Stimulated activated CD4-positive, alpha-beta T cell treated with anti-CD3 and anti-CD28 coated beads, TNF-alpha, amount 100 ng/mL, for 48 hours (primary cell): ENCODE results near the gene TSPAN16.
"Not testable (repeated sequence)": the region's sequence is repeated elsewhere in the genome, so short reads cannot be mapped to it uniquely, and the experiment has no call there.

Experiments
- DNase-seq, 3 donors: peaks; one replicate each; pipeline ENCODE4 v3.0.0-alpha.2; 2020; ENCODE audit warnings: low read depth in 3 of 3

TSPAN16 gene

DNA sequence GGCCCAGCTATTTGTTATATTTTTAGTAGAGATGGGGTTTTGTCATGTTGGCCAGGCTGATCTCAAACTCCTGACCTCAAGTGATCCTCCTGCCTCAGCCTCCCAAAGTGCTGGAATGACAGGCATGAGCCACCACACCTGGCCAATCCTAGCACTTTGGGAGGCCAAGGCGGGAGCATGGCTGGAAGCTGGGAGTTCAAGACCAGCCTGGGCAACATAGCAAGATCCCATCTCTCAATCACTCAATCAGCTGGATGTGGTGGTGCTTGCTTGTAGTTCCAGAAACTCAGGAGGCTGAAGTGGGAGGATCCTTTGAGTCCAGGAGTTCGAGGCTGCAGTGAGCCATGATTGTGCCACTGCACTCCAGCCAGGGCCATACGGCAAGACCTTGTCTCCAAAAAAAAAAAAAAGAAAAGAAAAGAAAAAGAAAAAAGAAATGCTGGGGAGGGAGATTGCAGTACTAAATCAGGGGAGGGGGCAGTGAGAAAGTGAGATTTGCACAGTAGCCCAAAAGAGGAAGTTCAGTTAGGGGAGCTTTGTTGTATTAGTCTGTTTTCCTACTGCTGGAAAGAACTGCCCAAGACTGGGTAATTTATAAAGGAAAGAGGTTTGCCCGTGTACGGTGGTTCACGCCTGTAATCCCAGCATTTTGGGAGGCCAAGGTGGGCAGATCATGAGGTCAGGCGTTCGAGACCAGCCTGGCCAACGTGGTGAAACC is 24.5 kb downstream of the TSPAN16 start:
- not testable (repeated sequence) for DNase-seq

DNA sequence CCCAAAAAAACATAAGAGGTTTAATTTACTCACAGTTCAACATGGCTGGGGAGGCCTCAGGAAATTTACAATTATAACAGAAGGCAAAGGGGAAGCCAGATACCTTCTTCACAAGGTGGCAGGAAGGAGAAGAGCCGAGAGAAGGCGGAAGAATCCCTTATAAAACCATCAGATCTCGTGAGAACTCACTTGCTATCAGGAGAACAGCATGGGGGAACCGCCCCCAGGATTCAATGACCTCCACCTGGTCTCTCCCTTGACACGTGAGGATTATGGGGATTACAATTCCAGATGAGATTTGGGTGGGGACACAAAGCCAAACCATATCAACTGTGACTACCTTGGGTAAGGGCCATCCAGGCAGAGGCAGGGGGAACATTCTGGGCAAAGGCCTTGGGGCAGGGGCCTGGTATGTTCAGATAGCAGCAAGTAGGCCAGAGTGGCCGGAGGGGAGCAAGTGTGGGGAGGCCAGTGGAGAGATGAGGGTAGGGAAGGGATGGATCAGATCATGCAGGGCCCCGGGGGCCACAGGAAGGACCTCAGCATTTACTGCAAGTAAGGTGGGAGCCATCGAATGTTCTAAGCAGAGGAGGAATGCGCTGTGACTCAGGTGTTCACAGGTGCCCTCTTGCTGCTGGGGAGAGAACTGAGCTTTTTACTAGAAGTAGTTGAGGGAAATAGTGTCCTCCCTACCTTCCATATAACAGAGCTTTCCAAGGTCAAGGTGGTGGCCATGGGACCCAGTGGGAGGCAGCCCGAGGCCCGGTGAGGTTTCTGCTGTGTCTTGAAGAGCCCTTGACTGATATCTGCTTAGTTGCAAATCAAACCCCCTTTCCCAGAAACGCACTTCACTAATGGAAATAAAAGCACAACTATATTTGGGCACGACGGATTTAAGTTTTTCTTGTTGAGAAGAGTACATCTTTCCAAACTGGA is 25.5 kb downstream of the TSPAN16 start:
- no peak for DNase-seq

DNA sequence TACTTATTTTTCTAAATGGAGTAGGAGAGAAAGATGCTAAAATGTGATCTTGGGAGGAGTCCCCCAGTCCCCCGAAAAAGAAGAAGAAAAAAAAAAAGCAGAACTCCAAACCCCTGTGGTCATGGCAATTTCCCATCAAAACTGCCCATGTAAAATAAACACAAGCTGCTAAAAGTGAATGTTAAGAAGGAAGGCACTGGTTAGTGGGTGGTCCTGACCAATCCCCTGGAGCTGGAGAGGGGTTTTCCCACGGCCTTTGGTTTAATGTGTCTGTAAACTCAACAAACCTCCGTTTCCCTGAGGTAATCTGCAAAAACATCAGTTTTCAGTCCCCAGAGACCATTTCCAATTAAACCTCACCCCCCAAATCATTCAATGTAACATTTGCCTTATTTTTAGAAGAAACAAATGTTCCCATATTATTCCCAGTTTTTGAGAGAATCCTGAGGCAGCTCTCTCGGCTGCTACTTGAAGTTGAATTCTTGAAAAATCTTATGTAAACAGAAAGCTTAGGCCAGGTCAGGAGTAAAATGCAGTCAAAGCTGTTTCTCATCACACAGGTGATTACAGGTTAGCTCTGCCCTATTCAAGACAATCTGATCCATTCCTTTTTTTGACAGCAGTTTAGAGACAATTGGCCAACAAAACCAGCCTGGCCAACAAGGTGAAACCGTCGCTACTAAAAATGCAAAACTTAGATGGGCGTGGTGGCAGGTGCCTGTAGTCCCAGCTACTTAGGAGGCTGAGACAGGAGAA is 26.5 kb downstream of the TSPAN16 start:
- no peak for DNase-seq

DNA sequence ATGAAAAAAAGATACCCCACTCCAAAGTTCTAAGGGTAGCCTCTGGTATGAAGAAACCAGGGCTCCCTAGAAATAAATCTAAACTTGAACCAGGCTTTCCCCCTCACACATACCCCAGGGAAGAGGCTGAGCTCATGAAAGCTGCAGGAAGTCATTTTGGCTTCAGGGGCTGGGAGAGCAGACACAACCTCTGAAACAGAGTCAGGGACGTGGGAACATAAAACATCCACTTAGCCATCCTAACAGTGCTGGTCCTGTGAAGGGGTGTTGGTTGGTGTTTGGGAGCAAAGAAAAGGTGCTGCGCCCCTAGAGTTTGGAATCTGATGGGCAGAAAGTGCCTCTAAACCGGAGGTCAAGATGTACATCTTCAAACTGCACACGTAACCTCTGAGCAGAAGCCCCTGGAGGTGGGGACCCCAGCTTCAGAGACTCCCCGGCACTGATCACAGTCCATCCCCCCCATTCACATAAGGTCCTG is 27.7 kb downstream of the TSPAN16 start:
- no peak for DNase-seq

DNA sequence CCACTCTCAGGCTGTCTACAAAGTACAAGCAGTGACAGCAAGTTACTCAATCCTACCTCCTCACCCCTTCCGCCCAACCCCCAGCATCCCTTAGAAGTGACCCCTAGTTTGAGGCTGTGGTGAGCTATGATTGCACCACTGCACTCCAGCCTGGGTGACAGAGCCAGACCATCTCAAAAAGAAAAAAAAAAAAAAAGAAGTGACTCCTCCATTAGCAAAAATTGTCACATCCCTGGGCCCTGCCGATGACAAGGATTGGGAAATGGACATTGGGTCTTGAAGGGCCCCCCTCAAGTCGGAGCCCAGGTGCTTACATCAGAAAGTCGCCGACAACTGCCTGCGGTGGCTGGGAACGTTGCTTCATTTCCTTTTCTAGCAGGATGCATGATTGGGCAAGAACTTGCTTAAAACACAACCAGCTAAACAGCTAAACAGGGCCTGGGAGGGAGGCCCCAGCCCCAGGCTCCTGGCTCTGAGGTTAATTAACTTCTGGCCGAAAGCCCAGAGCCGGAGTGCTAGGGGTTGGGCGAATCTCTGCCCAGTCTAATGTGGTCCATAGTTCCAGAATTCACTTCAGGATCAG is 28.2 kb downstream of the TSPAN16 start:
- DNase-seq: peak in 1 of 3 donors; percentile 14

DNA sequence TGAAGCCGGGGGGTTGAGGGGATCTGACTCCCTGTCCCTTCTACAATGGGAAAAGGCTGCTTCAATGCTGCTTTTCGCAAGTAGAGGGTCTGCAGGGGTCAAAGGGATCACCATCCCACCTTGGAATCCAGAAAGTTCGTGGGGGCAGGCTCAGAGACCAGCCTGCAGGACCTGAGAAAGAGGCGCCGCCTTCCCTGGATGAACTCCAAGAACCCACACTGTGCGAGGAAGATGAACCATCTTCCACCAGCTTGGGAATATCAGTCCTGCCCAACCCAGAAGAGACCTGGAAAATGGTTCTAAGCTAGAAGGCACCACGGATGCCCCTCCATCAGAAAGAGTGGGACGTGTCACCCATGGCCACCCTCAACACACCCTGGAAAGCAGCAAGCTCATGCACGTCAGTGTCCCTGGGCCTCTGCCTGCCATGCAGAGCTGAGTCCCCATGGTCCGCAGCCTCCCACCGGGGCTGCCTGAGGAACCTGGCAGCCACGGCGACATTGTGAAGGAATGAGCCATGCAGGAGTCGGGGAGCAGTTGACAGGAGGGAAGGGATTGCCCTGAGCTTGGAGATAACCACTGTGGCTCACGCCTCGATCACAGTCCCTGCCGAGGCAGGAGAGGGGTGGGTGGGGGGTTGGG is 28.9 kb downstream of the TSPAN16 start:
- no peak for DNase-seq

DNA sequence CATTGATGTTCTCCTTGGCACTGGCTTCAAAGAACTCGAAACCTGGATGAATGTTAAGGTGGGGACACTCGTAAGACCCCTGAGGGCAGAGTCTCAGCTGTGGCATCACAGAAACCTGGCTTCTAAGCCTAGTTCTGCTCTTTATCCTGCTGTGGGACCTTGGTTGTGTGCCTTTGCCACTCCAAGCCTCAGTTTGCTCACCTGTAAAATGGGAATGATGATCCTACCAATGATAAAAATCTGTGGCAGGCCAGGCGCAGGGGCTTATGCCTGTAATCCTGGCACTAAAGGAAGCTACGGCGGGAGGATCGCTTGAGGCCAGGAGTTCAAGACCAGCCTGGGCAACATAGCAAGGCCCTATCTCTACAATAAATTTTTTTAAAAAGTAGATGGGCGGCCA is 29.6 kb downstream of the TSPAN16 start:
- DNase-seq: no peak

DNA sequence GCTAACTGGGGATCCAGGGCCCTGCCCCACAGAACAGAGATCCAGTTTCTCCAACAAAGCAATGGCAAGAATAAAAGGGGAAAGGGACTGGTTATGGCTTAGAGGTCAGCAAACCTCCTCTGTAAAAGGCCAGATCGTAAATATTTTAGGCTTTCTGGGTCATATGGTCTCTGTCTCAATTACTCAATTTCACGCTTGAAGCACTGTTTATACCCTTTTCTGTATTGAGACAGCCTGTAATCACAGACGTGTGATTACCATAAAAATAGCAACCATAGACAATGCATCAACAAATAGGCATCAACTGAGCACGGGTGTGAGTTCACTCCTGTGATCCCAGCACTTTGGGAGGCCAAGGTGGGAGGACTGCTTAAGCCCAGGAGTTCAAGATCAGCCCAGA is 34.2 kb downstream of the TSPAN16 start:
- no peak for DNase-seq

DNA sequence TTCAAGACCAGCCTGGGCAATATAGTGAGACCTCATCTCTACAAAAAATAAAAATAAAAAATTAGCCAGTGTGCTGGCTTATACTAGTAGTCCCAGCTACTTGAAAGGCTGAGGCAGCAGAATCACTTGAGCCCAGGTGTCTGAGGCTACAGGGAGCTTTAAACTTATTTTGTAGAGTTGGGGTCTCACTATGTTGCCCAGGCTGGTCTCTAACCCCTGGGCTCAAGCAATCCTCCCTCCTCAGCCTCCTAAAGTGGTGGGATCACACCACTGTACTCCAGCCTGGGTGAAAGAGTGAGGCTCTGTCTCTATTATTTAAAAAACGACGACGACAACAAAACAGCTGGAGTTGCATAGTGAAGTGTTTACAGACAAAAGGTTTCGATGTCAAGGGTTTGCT is 35.5 kb downstream of the TSPAN16 start:
- no peak for DNase-seq

DNA sequence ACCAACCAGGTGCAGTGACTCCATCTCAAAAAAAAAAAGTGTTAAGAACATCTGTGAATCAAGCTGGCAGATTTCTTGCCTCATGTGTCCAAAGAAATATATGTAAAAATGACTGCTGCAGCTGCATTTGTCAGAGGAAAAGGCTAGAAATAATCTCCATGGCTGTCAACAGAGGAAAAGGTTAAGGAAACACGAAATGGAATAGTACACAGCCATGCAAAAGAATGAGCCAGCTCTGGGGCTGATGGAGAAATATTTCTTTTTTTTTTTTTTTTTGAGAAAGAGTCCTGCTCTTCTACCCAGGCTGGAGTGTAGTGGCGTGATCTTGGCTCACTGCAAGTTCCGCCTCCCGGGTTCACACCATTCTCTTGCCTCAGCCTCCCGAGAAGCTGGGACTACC is 36.9 kb downstream of the TSPAN16 start:
- DNase-seq: no peak

DNA sequence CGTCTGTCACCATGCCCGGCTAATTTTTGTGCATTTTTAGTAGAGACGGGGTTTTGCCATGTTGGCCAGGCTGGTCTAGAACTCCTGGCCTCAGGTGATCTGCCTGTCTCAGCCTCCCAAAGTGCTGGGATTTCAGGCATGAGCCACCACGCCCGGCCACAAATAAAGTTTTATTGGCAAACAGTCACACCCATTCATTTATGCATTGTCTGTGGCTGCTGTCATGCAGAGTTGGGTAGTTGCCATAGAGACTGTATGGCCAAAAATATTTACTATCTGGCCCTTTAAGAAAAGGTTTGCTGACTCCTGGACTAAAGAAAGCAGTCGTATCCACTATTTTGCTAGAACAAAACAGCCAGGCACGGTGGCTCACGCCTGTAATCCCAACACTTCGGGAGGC is 37.9 kb downstream of the TSPAN16 start:
- DNase-seq: not testable (repeated sequence)

DNA sequence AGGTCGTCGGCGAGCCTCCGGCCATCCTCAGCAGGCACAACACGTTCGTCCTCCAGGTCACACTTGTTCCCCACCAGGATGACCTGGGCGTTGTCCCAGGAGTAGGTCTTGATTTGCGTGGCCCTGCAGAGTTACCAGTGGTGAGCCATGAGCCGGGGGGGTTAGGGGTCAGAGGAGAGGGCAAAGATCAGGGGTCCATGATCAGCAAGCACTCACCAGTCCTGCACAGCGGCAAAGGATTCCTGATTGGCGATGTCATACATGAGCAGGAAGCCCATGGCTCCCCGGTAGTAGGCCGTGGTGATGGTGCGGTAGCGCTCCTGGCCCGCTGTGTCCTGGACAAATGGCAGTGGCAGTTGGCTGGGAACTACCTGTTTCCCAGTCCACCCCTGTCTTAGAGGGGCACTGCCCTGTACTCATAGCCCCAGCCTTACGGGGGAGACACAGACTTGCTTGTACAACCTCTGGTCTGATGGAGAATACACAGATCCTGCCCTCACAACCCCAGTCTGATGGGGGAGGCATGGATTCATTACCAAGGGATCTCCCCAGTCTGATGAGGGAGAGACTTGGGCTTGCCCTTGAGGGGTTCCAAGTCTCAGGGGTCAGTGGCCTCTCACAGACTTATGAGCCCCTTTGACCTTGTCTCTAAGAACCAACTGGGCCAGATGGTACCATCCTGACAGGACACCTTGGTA is 39.6 kb downstream of the TSPAN16 start:
- DNase-seq: no peak

DNA sequence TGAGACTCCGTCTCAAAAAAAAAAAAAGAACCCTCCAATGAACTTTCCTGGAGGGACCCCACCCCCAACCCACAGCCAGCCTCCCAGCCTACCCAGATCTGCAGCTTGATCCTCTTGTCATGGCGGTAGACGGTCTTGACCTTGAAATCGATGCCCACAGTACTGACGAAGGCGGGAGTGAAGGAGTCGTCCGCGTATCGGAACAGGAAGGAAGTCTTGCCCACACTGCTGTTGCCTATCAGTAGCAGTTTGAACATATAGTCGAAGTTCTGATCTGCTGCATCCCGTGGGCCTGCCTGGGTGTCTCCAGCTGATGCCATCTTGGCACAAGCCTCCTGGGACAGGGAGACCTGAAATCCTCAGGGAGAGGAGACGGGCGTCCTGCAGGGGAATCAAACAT is 41.1 kb downstream of the TSPAN16 start:
- no peak for DNase-seq

DNA sequence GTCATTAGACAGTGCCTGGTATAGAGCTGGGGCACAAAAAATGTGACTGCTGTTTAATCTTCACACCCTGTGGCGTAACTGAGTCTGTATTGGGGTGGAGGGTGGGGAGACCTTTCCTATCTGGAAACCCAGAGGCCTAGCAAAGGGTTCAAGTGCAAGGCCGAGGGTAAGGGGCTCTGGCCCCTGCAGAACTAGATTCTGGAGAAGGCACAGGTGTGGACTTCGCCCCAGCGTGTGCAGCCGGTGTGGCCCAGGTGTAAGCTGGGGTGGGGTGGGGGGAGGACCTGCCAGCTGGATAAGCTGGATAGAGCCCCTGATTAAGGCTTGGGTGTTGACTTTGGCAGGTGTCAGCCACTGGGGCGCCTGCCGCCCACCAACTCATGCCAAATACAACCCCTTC is 42.2 kb downstream of the TSPAN16 start:
- DNase-seq: no peak

DNA sequence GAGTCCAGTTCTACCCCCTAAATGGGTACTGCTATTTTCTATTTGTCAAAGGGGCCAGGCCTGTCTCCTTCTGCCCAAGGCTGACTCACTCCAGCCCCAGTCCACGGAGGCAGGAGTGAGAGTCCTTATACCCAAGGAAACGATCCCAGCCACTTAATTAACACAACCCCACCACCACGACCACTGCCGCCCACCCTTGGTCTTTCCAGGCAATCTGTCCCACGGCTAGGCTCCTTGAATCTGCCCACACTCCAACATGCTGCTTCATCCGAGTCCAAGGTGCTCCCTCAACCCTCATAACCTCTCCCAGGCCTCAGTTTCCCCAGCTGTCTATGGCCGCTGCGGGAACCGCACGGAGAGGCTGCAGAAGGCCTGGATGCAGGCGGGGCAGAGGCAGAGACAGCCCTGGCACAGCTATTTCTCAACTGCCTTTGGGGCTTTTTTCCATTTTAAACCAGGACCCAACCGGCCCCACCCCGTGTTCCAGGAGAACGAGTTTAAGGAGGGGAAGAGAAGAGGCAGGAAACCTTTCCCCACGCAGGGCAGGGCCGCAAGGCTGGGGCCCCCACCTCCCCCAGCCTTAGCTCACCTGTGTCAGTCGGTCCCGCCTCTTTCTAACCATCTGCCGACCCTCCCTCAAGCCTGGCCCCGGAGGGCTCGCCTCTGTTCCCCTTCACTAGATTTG is 42.8 kb downstream of the TSPAN16 start:
- no peak for DNase-seq

DNA sequence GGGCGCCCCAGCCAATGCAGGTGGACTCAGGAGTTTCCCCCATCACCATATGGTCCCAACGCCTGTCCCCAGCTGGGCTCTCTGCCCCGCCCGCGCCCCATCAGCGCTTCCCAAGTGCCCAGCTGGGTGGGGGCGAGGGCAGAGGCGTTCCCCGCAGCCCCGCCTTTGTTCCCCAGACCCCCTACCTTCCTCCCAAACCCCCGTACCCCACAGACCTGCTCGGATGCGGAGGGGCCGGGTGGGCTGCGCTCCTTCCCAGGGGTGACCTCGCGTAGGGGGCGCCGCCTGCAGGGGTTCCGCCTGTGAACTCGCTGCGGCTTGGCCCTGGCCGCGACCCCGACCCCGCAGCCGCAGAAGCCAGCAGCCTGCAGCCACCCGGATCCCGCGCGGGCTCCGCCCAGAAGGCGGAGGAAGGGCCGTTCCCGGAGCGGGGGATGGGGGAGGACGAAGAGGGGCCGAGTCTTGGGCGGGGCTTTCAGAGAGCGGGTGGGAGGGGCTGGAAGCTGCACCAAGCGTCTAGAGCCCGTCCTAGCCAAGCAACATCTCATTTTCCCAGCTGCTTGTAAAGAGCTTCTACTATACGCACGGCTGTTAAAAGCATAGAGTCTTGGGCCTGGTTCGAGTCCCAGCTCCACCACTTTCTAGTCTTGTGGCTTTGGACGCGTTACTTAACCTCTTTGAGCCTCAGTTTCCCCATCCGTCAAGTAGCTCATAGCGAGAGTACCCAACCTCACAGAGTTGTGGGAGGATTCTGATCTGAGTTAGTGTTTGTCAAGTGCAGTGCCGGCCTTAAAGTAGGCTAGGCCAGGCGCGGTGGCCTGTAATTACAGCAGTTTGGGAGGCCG is 43.5 kb downstream of the TSPAN16 start, which contains the start of gene RAB3D:
RAB3D (minus strand) TSS at position 404 of the 845 bp plus-strand sequence. CDS start 2,258 bp downstream, outside the sequence.
- peak; percentile 74 to 91 (median 77) for DNase-seq

DNA sequence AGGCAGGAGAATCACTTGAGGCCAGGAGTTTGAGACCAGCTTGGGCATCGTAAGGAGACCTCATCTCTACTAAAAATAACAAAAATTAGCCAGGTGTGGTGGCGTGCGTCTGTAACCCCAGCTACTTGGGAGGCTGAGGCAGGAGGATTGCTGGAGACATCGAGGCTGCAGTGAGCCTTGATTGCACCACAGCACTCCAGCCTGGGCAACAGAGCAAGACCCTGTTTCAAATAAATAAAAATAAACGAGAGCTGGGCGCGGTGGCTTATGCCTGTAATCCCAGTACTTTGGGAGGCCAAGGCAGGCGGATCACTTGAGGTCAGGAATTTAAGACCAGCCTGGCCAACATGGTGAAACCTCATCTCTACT is 44.1 kb downstream of the TSPAN16 start:
- not testable (repeated sequence) for DNase-seq

DNA sequence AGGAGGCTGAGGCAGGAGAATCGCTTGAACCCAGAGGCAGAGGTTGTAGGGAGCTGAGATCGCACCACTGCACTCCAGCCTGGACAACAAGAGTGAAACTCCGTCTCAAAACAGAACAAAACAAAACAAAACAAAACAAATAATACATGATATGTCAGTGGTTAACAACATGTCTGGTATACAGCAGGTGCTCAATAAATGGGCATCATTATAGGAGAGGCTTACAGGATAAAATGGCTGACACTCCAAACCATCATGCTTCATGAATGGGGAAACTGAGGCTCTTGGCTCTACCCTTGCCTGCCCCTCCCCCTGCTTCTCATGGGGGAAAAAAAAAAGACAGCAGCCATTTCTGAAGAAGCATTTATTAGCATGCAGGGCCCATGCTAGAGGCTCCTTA is 46.5 kb downstream of the TSPAN16 start:
- DNase-seq: no peak
